Cardiac fibroblast (primary cell): ENCODE results near the gene DNAJA2.

Experiments
- DNase-seq, 2 donors: peaks; one replicate each; pipeline versions ENCODE4 v3.0.0 to v3.0.0-alpha.2; 2010; ENCODE audit warnings: low read depth in 2 of 2
- H3K4me3 ChIP-seq, 2 donors: replicated peaks in 1 of 2; 1 replicate in 1 of 2; 2 replicates in 1 of 2; pipeline ENCODE4 v1.5.1; 2011; ENCODE audit warnings: low read depth in 2 of 2, low read length in 2 of 2, mild to moderate bottlenecking in 2 of 2, moderate library complexity in 1 of 2
- CTCF ChIP-seq: IDR thresholded peaks from one replicate; pipeline ENCODE4 v1.5.1; 2011; ENCODE audit warnings: low read depth, mild to moderate bottlenecking, low read length, inconsistent platforms

Gene DNAJA2

GRCh38 chr16:46996391-46996790, 22.9 kb upstream of the DNAJA2 start:
- DNase-seq: peak; percentile 12 to 16
- no peak for TF ChIP-seq CTCF
- no peak overlapping the region for H3K4me3 ChIP-seq

GRCh38 chr16:46991729-46992704, 18.5 kb upstream of the DNAJA2 start:
- no peak for TF ChIP-seq CTCF
- H3K4me3 ChIP-seq: no peak overlapping the region
- no peak for DNase-seq

GRCh38 chr16:46986896-46987295, 13.4 kb upstream of the DNAJA2 start:
- no peak for TF ChIP-seq CTCF
- H3K4me3 ChIP-seq: no peak overlapping the region
- DNase-seq: no peak

- TF ChIP-seq CTCF: no peak
- H3K4me3 ChIP-seq: no peak overlapping the region
- no peak for DNase-seq
Observed at GRCh38 chr16:46986438-46986837, 13.0 kb upstream of the DNAJA2 start.

- DNase-seq: no peak
- no peak overlapping the region for H3K4me3 ChIP-seq
- no peak for TF ChIP-seq CTCF
Observed at GRCh38 chr16:46982335-46982734, 8.9 kb upstream of the DNAJA2 start.

GRCh38 chr16:46980926-46981325, 7.5 kb upstream of the DNAJA2 start:
- TF ChIP-seq CTCF: no peak
- DNase-seq: no peak
- no peak overlapping the region for H3K4me3 ChIP-seq
